Measurements from ENCODE around the gene CLEC2B.

- TF ChIP-seq EZH2 (IDR thresholded peaks at IDR 0.05; ENCODE audit: borderline replicate concordance, low read depth, low read length, poor library complexity, severe bottlenecking) (no peak), CTCF (conservative IDR thresholded peaks at IDR 0.05; ENCODE audit: low read depth, low read length) (no peak)
Measured at GRCh38 chr12:9851927-9852326, 17.2 kb downstream of the CLEC2B start.
